ENCODE measurements around the gene SLX9. TPM values are rescaled to one million over a fixed set of nuclear protein-coding genes. Genes with fewer than 3 reads are reported as not detected.

The SLX9 gene
- total and polyA plus RNA-seq, 2 donors (not counting 1 experiment from before 2014, with no cell fraction given), result 11.7 to 15.9 TPM

GRCh38 chr21:44907966-44908895 is 31.6 kb upstream of the SLX9 start:
- no peaks in the 10 kb centered on the region for H3K27me3 Mint-ChIP-seq
- DNase-seq, result peak; percentile 50
- no peaks in the 10 kb centered on the region for H3K27me3 ChIP-seq (replicated peaks in 1 of 4; ENCODE audit: control extremely low read depth in 1 of 4, control insufficient read depth in 3 of 4, insufficient read depth in 4 of 4, low read length in 3 of 4)
- H3K27ac Mint-ChIP-seq, result peak overlapping the region; percentile 80
- CTCF ChIA-PET, result interaction anchor here (0.7 to 2.3 kb wide), 10 partner anchors 11 to 114 kb away, joined by 3 to 11 read pairs (median 5); partner anchors contain the start of gene ITGB2
- peaks cover 49 to 66% of the 10 kb centered on the region in 2 donors for H3K4me1 ChIP-seq (ENCODE audit: control insufficient read depth in 2 of 2, insufficient read depth in 2 of 2, low read length in 2 of 2)
- no peak overlapping the region for H2AFZ ChIP-seq (ENCODE audit: insufficient read depth, low read depth, low read length, poor library complexity, severe bottlenecking)
- H3K36me3 ChIP-seq (replicated peaks in 1 of 2; ENCODE audit: control extremely low read depth in 1 of 2, control insufficient read depth in 1 of 2, extremely low read depth in 1 of 2, insufficient read depth in 2 of 2, low read length in 1 of 2), result peaks cover 3 to 53% of the 10 kb centered on the region in 2 experiments
- intact Hi-C loops (cut with micrococcal nuclease), result no loop called here
- H3K9me3 Mint-ChIP-seq (ENCODE audit: insufficient read depth), result no peaks in the 10 kb centered on the region
- POLR2A ChIA-PET, result interaction anchor here (0.6 to 1.8 kb wide), 3 partner anchors 8 to 19 kb away, joined by 3 to 5 read pairs (median 3); no protein-coding TSS in a partner anchor
- peak overlapping the region in 3 of 5 experiments; percentile 8 to 50 (median 28) for H3K4me3 ChIP-seq (ENCODE audit: control extremely low read depth in 1 of 5, extremely low read depth in 1 of 5, insufficient read depth in 1 of 5, low read depth in 2 of 5, low read length in 4 of 5)
- peak overlapping the region; percentile 25 for H3K9ac ChIP-seq (ENCODE audit: low read length)
- H3K4me2 ChIP-seq (replicated peaks; ENCODE audit: low read depth, low read length, poor library complexity, severe bottlenecking), result peak overlapping the region; percentile 68
- no peak for TF ChIP-seq CTCF (IDR thresholded peaks at IDR 0.05)
- peak overlapping the region; percentile 11 to 72 for H3K27ac ChIP-seq (ENCODE audit: low read length in 2 of 2)
- H3K4me1 Mint-ChIP-seq, result peaks cover 64% of the 10 kb centered on the region
- no peaks in the 10 kb centered on the region for H3K9me3 ChIP-seq (ENCODE audit: control extremely low read depth in 1 of 3, control insufficient read depth in 2 of 3, insufficient read depth in 1 of 3, low read length in 2 of 3)
- 68% methylated on average over 16 of the region's 25 CpGs for WGBS (ENCODE audit: insufficient coverage)
- ATAC-seq (ENCODE audit: low read depth), result peak; percentile 41
- peak overlapping the region; percentile 65 for H3K4me3 Mint-ChIP-seq
- peaks cover 59% of the 10 kb centered on the region for H4K20me1 ChIP-seq (ENCODE audit: control insufficient read depth, insufficient read depth, low read length, poor library complexity, severe bottlenecking)
- peaks cover 87% of the 10 kb centered on the region for H3K79me2 ChIP-seq (ENCODE audit: control insufficient read depth, insufficient read depth, low read length)

- TF ChIP-seq EZH2 (IDR thresholded peaks at IDR 0.05; ENCODE audit: borderline replicate concordance, insufficient read depth, low read depth, low read length, poor library complexity, severe bottlenecking) (no peak), CTCF (IDR thresholded peaks at IDR 0.05) (no peak)
- no peak overlapping the region for H3K27ac ChIP-seq (ENCODE audit: low read length in 2 of 2)
- DNase-seq, result no peak
- no peaks in the 10 kb centered on the region for H3K27me3 ChIP-seq (replicated peaks in 1 of 4; ENCODE audit: control extremely low read depth in 1 of 4, control insufficient read depth in 3 of 4, insufficient read depth in 4 of 4, low read length in 3 of 4)
- CTCF ChIA-PET, result interaction anchor here (2.3 kb wide), 2 partner anchors 16 to 25 kb away, joined by 6 to 8 read pairs; no protein-coding TSS in a partner anchor
- peaks cover 3 to 46% of the 10 kb centered on the region in 2 experiments for H3K36me3 ChIP-seq (replicated peaks in 1 of 2; ENCODE audit: control extremely low read depth in 1 of 2, control insufficient read depth in 1 of 2, extremely low read depth in 1 of 2, insufficient read depth in 2 of 2, low read length in 1 of 2)
- no peak for ATAC-seq (ENCODE audit: low read depth)
- H3K4me3 Mint-ChIP-seq, result no peak overlapping the region
- 99% methylated on average over 21 of the region's 21 CpGs for WGBS (ENCODE audit: insufficient coverage)
- peak overlapping the region; percentile 67 for H3K27ac Mint-ChIP-seq
- H3K9me3 Mint-ChIP-seq (ENCODE audit: insufficient read depth), result no peaks in the 10 kb centered on the region
- peaks cover 69% of the 10 kb centered on the region for H3K4me1 Mint-ChIP-seq
- POLR2A ChIA-PET, result no interaction called here
- peaks cover 56 to 73% of the 10 kb centered on the region in 2 donors for H3K4me1 ChIP-seq (ENCODE audit: control insufficient read depth in 2 of 2, insufficient read depth in 2 of 2, low read length in 2 of 2)
- H2AFZ ChIP-seq (ENCODE audit: insufficient read depth, low read depth, low read length, poor library complexity, severe bottlenecking), result no peak overlapping the region
- no peaks in the 10 kb centered on the region for H3K27me3 Mint-ChIP-seq
- H4K20me1 ChIP-seq (ENCODE audit: control insufficient read depth, insufficient read depth, low read length, poor library complexity, severe bottlenecking), result peaks cover 57% of the 10 kb centered on the region
- no peak overlapping the region for H3K9ac ChIP-seq (ENCODE audit: low read length)
- intact Hi-C loops (cut with micrococcal nuclease), result no loop called here
- H3K79me2 ChIP-seq (ENCODE audit: control insufficient read depth, insufficient read depth, low read length), result peaks cover 94% of the 10 kb centered on the region
- peak overlapping the region; percentile 68 for H3K4me2 ChIP-seq (replicated peaks; ENCODE audit: low read depth, low read length, poor library complexity, severe bottlenecking)
- no peak overlapping the region for H3K4me3 ChIP-seq (ENCODE audit: control extremely low read depth in 1 of 5, extremely low read depth in 1 of 5, insufficient read depth in 1 of 5, low read depth in 2 of 5, low read length in 4 of 5)
- H3K9me3 ChIP-seq (ENCODE audit: control extremely low read depth in 1 of 3, control insufficient read depth in 2 of 3, insufficient read depth in 1 of 3, low read length in 2 of 3), result no peaks in the 10 kb centered on the region
These were observed 30.9 kb upstream of the SLX9 start for GRCh38 chr21:44908908-44909307.
